CD14-positive monocyte (primary cell): Measurements from ENCODE around the gene TLK1. TPM values are rescaled to one million over a fixed set of nuclear protein-coding genes. Genes with fewer than 3 reads are reported as not detected.

Experiments
- DNase-seq, 3 donors: peaks; one replicate each; pipeline ENCODE4 v3.0.0-alpha.2; 2011 to 2022
- H2AFZ ChIP-seq: 2 replicates; pipeline ENCODE4 v1.6.0; 2012; ENCODE audit warnings: mild to moderate bottlenecking, low read depth, low read length, inconsistent platforms; ENCODE audit not compliant: insufficient read depth, poor library complexity, severe bottlenecking
- H3K27ac ChIP-seq, 2 donors: 1 replicate in 1 of 2; 2 replicates in 1 of 2; pipeline ENCODE4 v1.5.1; 2012 to 2013; ENCODE audit warnings: low read length in 2 of 2, control low read depth in 1 of 2, inconsistent platforms in 1 of 2, low read depth in 1 of 2, mild to moderate bottlenecking in 1 of 2
- H3K27me3 ChIP-seq, 2 donors: one replicate each; pipeline versions ENCODE4 v1.6.0 to v1.6.1; 2011 to 2013; ENCODE audit warnings: low read length in 2 of 2; ENCODE audit not compliant: control insufficient read depth in 2 of 2, insufficient read depth in 2 of 2
- H3K36me3 ChIP-seq, 2 donors: replicated peaks in 1 of 2; 1 replicate in 1 of 2; 2 replicates in 1 of 2; pipeline versions ENCODE4 v1.5.1 to v1.6.1; 2012 to 2013; ENCODE audit warnings: low read length in 2 of 2, control low read depth in 1 of 2, inconsistent platforms in 1 of 2, mild to moderate bottlenecking in 1 of 2; ENCODE audit not compliant: insufficient read depth in 2 of 2, control insufficient read depth in 1 of 2
- H3K4me1 ChIP-seq, 2 donors: 1 replicate in 1 of 2; 2 replicates in 1 of 2; pipeline versions ENCODE4 v1.5.1 to v1.6.1; 2012 to 2013; ENCODE audit warnings: low read length in 2 of 2, control low read depth in 1 of 2, inconsistent platforms in 1 of 2, mild to moderate bottlenecking in 1 of 2, moderate library complexity in 1 of 2; ENCODE audit not compliant: insufficient read depth in 2 of 2, control insufficient read depth in 1 of 2
- H3K4me2 ChIP-seq: replicated peaks from 2 replicates; pipeline ENCODE3; 2012; ENCODE audit warnings: low read length, moderate library complexity, mild to moderate bottlenecking; ENCODE audit not compliant: poor library complexity, severe bottlenecking; ENCODE audit errors: extremely low read depth
- H3K4me3 ChIP-seq, 3 experiments: fragments of 200-600 bp in 1 of 3; sonication (generic) in 1 of 3; replicated peaks in 1 of 3; 1 replicate in 2 of 3; 2 replicates in 1 of 3; pipeline ENCODE4 v1.5.1; 2011 to 2013; ENCODE audit warnings: low read length in 3 of 3, mild to moderate bottlenecking in 3 of 3, control low read depth in 2 of 3, low read depth in 2 of 3, inconsistent platforms in 1 of 3, moderate library complexity in 1 of 3
- H3K79me2 ChIP-seq: 2 replicates; pipeline ENCODE4 v1.6.0; 2012; ENCODE audit warnings: mild to moderate bottlenecking, control low read depth, inconsistent platforms, low read length, moderate library complexity; ENCODE audit not compliant: insufficient read depth
- H3K9ac ChIP-seq: 2 replicates; pipeline ENCODE4 v1.6.0; 2017; ENCODE audit warnings: low read length, mild to moderate bottlenecking; ENCODE audit not compliant: insufficient read depth, poor library complexity, severe bottlenecking
- H3K9me3 ChIP-seq, 2 donors: replicated peaks in 1 of 2; 1 replicate in 1 of 2; 2 replicates in 1 of 2; pipeline versions ENCODE4 v1.5.1 to v1.6.1; 2012 to 2013; ENCODE audit warnings: low read length in 2 of 2, control low read depth in 1 of 2; ENCODE audit not compliant: control insufficient read depth in 1 of 2, insufficient read depth in 1 of 2
- H4K20me1 ChIP-seq: 2 replicates; pipeline ENCODE4 v1.6.0; 2012; ENCODE audit warnings: mild to moderate bottlenecking, low read length, control low read depth, moderate library complexity; ENCODE audit not compliant: insufficient read depth
- H3K27ac Mint-ChIP-seq, 7 donors: one replicate each; pipeline ENCODE4 v1.8.0; 2020; ENCODE audit warnings: mild to moderate bottlenecking in 7 of 7, mixed read lengths in 7 of 7, moderate library complexity in 6 of 7, inconsistent platforms in 2 of 7
- H3K27me3 Mint-ChIP-seq, 3 donors: one replicate each; pipeline ENCODE4 v1.8.0; 2021 to 2022; ENCODE audit warnings: low read depth in 3 of 3, mild to moderate bottlenecking in 3 of 3, mixed read lengths in 3 of 3, moderate library complexity in 3 of 3, inconsistent platforms in 1 of 3
- H3K36me3 Mint-ChIP-seq, 2 donors: one replicate each; pipeline ENCODE4 v1.8.0; 2020; ENCODE audit warnings: mixed read lengths in 2 of 2, inconsistent platforms in 1 of 2, mild to moderate bottlenecking in 1 of 2
- H3K4me1 Mint-ChIP-seq: one replicate; pipeline ENCODE4 v1.8.0; 2020; ENCODE audit warnings: mild to moderate bottlenecking, mixed read lengths
- H3K4me3 Mint-ChIP-seq, 2 donors: one replicate each; pipeline ENCODE4 v1.8.0; 2020; ENCODE audit warnings: mild to moderate bottlenecking in 2 of 2, mixed read lengths in 2 of 2, moderate library complexity in 1 of 2
- H3K9me3 Mint-ChIP-seq, 7 donors: one replicate each; pipeline ENCODE4 v1.8.0; 2020 to 2022; ENCODE audit warnings: mixed read lengths in 7 of 7, mild to moderate bottlenecking in 6 of 7, moderate library complexity in 6 of 7, inconsistent platforms in 2 of 7
- CTCF ChIP-seq: fragments of 200-600 bp; IDR thresholded peaks from one replicate; pipeline ENCODE4 v1.8.0; 2022; ENCODE audit warnings: antibody characterized with exemption, mild to moderate bottlenecking
- WGBS: methylation state at CpG from one replicate; pipeline ENCODE4 v1.1.5; 2013; ENCODE audit warnings: missing lambda C conversion rate; ENCODE audit not compliant: insufficient coverage; 5-methylcytosine and 5-hydroxymethylcytosine counted together
- intact Hi-C, 2 donors: fragments of 100-400 bp; cut with micrococcal nuclease; formaldehyde crosslinking; loops; one replicate each; pipeline versions ENCODE4 v1.15.0 to v1.15.1; 2023
- polyA plus RNA-seq, 3 donors: library from polyadenylated mRNA; depleted of rRNA in 1 of 3; unstranded in 2 of 3; stranded (reverse) in 1 of 3; fragments of 300-500 nt in 2 of 3; fragments of >200 nt in 1 of 3; fragmentation: Illumina TruSeq in 2 of 3; gene quantifications; 1 replicate in 2 of 3; 2 replicates in 1 of 3; pipeline ENCODE4 v1.2.3, GENCODE V29; 2012 to 2021

The TLK1 gene
- polyA plus RNA-seq, 3 donors = 6.3 to 20.0 (median 8.6) TPM

DNA sequence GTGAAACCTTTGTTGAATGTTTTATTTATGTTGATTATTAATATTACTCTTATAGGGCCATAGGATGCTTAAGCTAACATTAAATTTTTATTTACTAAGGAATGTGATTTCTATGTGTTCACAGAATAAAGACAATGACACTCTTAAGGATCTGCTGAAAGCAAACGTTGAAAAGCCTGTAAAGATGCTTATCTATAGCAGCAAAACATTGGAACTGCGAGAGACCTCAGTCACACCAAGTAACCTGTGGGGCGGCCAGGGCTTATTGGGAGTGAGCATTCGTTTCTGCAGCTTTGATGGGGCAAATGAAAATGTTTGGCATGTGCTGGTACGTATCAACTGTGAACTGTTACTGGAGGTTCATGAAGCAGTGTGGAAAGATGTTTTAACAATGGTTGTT, 211.3 kb downstream of the TLK1 start:
- no peak for DNase-seq
- Mint-ChIP-seq H3K4me3 (no peak overlapping the region), H3K36me3 (peaks cover 34 to 38% of the 10 kb centered on the region in 2 donors), H3K4me1 (peaks cover 17% of the 10 kb centered on the region), H3K9me3 (no peaks in the 10 kb centered on the region), H3K27me3 (peaks cover 0 to 2% (median 0%) of the 10 kb centered on the region in 3 donors), H3K27ac (peak overlapping the region in 5 of 7 donors; percentile 37 to 93 (median 50))
- Histone ChIP-seq H3K9me3 (no peaks in the 10 kb centered on the region), H3K4me3 (no peak overlapping the region), H3K79me2 (peaks cover 50% of the 10 kb centered on the region), H3K27me3 (no peaks in the 10 kb centered on the region), H4K20me1 (peaks cover 22% of the 10 kb centered on the region), H2AFZ (no peak overlapping the region), H3K4me1 (peaks cover 14 to 17% of the 10 kb centered on the region in 2 donors), H3K27ac (peak overlapping the region in 1 of 2 donors; percentile 50), H3K4me2 (no peak overlapping the region), H3K9ac (no peak overlapping the region), H3K36me3 (peaks cover 31 to 38% of the 10 kb centered on the region in 2 donors)
- intact Hi-C loops = no loop called here
- WGBS = 96% methylated on average over 5 of the region's 5 CpGs
- TF ChIP-seq CTCF = no peak

GRCh38 chr2:170944545-170944944, 216.1 kb downstream of the TLK1 start:
- no peak overlapping the region for H3K4me3 Mint-ChIP-seq
- H3K9ac ChIP-seq = no peak overlapping the region
- intact Hi-C loops = no loop called here
- WGBS = no CpG with 5 or more reads among the region's 1 CpG
- peak overlapping the region in 1 of 7 donors; percentile 69 for H3K27ac Mint-ChIP-seq
- no peak overlapping the region for H2AFZ ChIP-seq
- TF ChIP-seq CTCF = no peak
- peaks cover 69% of the 10 kb centered on the region for H4K20me1 ChIP-seq
- peaks cover 12 to 14% of the 10 kb centered on the region in 2 donors for H3K36me3 Mint-ChIP-seq
- no peaks in the 10 kb centered on the region for H3K9me3 ChIP-seq
- H3K4me1 Mint-ChIP-seq = peaks cover 13% of the 10 kb centered on the region
- H3K4me3 ChIP-seq = no peak overlapping the region
- no peaks in the 10 kb centered on the region for H3K9me3 Mint-ChIP-seq
- H3K4me2 ChIP-seq = no peak overlapping the region
- peaks cover 3 to 9% of the 10 kb centered on the region in 2 donors for H3K36me3 ChIP-seq
- peaks cover 98% of the 10 kb centered on the region for H3K79me2 ChIP-seq
- H3K27me3 ChIP-seq = no peaks in the 10 kb centered on the region
- no peak for DNase-seq
- no peak overlapping the region for H3K27ac ChIP-seq
- H3K4me1 ChIP-seq = no peaks in the 10 kb centered on the region
- peaks cover 0 to 1% (median 0%) of the 10 kb centered on the region in 3 donors for H3K27me3 Mint-ChIP-seq
